Measurements from ENCODE around the gene MAGEA8. TPM values are rescaled to one million over a fixed set of nuclear protein-coding genes. Genes with fewer than 3 reads are reported as not detected.

Gene MAGEA8
- not detected in 5 replicates for total RNA-seq (2022; extraction: Qiagen RNA extraction)

GRCh38 chrX:149881081-149881711, at the start of gene MAGEA8:
Gene MAGEA8, plus strand, starts transcription at chrX:149881183. Its CDS starts 3,090 bp downstream, at chrX:149884273.

GRCh38 chrX:149929400-149929799, 48.4 kb downstream of the MAGEA8 start, which contains the start of gene HSFX4:
Gene HSFX4, plus strand, starts transcription at chrX:149929573. Its CDS starts 72 bp downstream, at chrX:149929645.

Other genes with a start within 250 kb of the MAGEA8 start
- gene TMEM185A, start 249.4 kb upstream of the MAGEA8 start, total RNA-seq (2022; extraction: Qiagen RNA extraction): 25.7 to 28.7 TPM (median 27.0 TPM) in 5 replicates
- gene MAGEA11, start 169.1 kb upstream of the MAGEA8 start, total RNA-seq (2022; extraction: Qiagen RNA extraction): 0.07 TPM in 1 of 5 replicates, not detected in the others
- 0.09 to 0.53 TPM (median 0.24 TPM) in 5 replicates for gene HSFX1, start 107.1 kb upstream of the MAGEA8 start, total RNA-seq (2022; extraction: Qiagen RNA extraction)
- not detected in 5 replicates for gene MAGEA9, start 99.3 kb upstream of the MAGEA8 start, total RNA-seq (2022; extraction: Qiagen RNA extraction)
- gene HSFX4, start 48.4 kb downstream of the MAGEA8 start, total RNA-seq (2022; extraction: Qiagen RNA extraction): not detected in 5 replicates
- gene EOLA2, start 57.3 kb downstream of the MAGEA8 start, total RNA-seq (2022; extraction: Qiagen RNA extraction): 52.9 to 66.5 TPM (median 57.8 TPM) in 5 replicates

Measured in A549 treated with Mapracorat at 1 μM for 4 hours (cell line).